ENCODE measurements around the gene PMAIP1. TPM values are rescaled to one million over a fixed set of nuclear protein-coding genes. Genes with fewer than 3 reads are reported as not detected.

The PMAIP1 gene
- total and polyA plus RNA-seq, 4 experiments from 2014 or later: 6.7 to 39.6 (median 9.0) TPM

DNA sequence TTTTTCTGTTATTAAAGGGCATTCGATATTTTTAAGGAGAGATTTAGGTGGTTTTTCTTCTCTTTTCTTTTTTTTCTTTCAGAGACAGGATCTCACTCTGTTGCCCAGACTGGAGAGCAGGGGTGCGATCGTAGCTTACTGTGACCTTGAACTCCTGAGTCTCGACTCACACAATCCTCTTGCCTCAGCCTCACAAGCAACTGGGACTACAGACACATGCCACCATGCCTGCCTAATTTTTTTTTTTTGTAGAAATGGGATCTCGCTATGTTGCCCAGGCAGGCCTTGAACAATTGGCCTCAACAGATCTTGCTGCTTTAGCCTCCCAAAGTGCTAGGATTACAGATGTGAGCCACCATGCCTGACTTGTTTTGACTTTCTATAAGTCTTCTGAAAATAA, 26.3 kb downstream of the PMAIP1 start:
- DNase-seq: no peak
- H3K4me3 Mint-ChIP-seq: no peak overlapping the region
- no peaks in the 10 kb centered on the region for H3K9me3 ChIP-seq (ENCODE audit: control insufficient read depth in 1 of 2, low read length in 2 of 2)
- H3K36me3 Mint-ChIP-seq: no peaks in the 10 kb centered on the region
- H3K4me1 ChIP-seq (ENCODE audit: insufficient read depth, low read length): no peaks in the 10 kb centered on the region
- no peak overlapping the region for H3K27ac Mint-ChIP-seq
- no peak overlapping the region for H3K4me3 ChIP-seq (ENCODE audit: low read length in 2 of 2)
- ChIA-PET CTCF (ENCODE audit: partially characterized antibody) (no interaction called here), POLR2A (ENCODE audit: partially characterized antibody) (no interaction called here)
- no peak overlapping the region for H3K27ac ChIP-seq (ENCODE audit: low read depth, low read length)
- H3K4me1 Mint-ChIP-seq: peaks cover 7 to 10% (median 9%) of the 10 kb centered on the region in 4 donors
- no peaks in the 10 kb centered on the region for H3K36me3 ChIP-seq (ENCODE audit: insufficient read depth, low read length)
- H3K9me3 Mint-ChIP-seq: no peaks in the 10 kb centered on the region
- no peaks in the 10 kb centered on the region for H3K27me3 ChIP-seq (ENCODE audit: insufficient read depth, low read length)
- intact Hi-C loops (cut with micrococcal nuclease): no loop called here
- no peaks in the 10 kb centered on the region for H3K27me3 Mint-ChIP-seq

GRCh38 chr18:59927246-59927825, 27.5 kb downstream of the PMAIP1 start:
- intact Hi-C loops (cut with micrococcal nuclease): no loop called here
- H3K4me1 Mint-ChIP-seq: peaks cover 0 to 5% (median 3%) of the 10 kb centered on the region in 4 donors

DNA sequence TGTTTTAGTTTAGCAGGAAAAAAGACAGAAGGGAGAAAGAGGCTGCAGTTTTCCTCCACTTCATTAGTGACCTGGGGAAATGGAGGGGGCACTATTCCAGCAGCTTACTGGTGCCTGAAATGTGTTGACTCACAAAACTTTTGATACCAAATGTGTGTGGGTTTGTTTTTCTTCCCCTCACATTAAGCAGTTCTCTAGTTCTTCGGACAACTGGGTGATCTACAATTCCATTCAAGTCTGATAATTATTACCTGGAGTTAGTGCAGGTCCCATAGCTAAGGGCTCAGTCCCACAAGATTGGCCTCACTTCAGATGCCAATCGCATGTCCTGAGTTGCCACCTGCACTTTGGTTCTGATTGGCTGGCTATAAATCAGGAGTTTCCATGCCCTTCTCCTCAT, 28.4 kb downstream of the PMAIP1 start:
- H3K4me1 Mint-ChIP-seq: peaks cover 0 to 5% (median 3%) of the 10 kb centered on the region in 4 donors
- no peaks in the 10 kb centered on the region for H3K36me3 ChIP-seq (ENCODE audit: insufficient read depth, low read length)
- no peak overlapping the region for H3K4me3 Mint-ChIP-seq
- no peaks in the 10 kb centered on the region for H3K4me1 ChIP-seq (ENCODE audit: insufficient read depth, low read length)
- no peak for DNase-seq
- no peaks in the 10 kb centered on the region for H3K36me3 Mint-ChIP-seq
- no peak overlapping the region for H3K4me3 ChIP-seq (ENCODE audit: low read length in 2 of 2)
- H3K27ac ChIP-seq (ENCODE audit: low read depth, low read length): no peak overlapping the region
- intact Hi-C loops (cut with micrococcal nuclease): no loop called here
- POLR2A ChIA-PET (ENCODE audit: partially characterized antibody): no interaction called here
- peaks cover 2 to 3% of the 10 kb centered on the region in 2 donors for H3K27me3 Mint-ChIP-seq
- H3K9me3 Mint-ChIP-seq: no peaks in the 10 kb centered on the region
- H3K9me3 ChIP-seq (ENCODE audit: control insufficient read depth in 1 of 2, low read length in 2 of 2): no peaks in the 10 kb centered on the region
- H3K27ac Mint-ChIP-seq: no peak overlapping the region
- H3K27me3 ChIP-seq (ENCODE audit: insufficient read depth, low read length): no peaks in the 10 kb centered on the region
- CTCF ChIA-PET (ENCODE audit: partially characterized antibody): no interaction called here

More at GRCh38 chr18:59927246-59927825, 27.5 kb downstream of the PMAIP1 start:
- ChIA-PET CTCF (ENCODE audit: partially characterized antibody) (no interaction called here), POLR2A (ENCODE audit: partially characterized antibody) (no interaction called here)
- Histone ChIP-seq H3K9me3 (ENCODE audit: control insufficient read depth in 1 of 2, low read length in 2 of 2) (no peaks in the 10 kb centered on the region), H3K27me3 (ENCODE audit: insufficient read depth, low read length) (no peaks in the 10 kb centered on the region), H3K36me3 (ENCODE audit: insufficient read depth, low read length) (no peaks in the 10 kb centered on the region), H3K4me1 (ENCODE audit: insufficient read depth, low read length) (no peaks in the 10 kb centered on the region), H3K27ac (ENCODE audit: low read depth, low read length) (no peak overlapping the region), H3K4me3 (ENCODE audit: low read length in 2 of 2) (no peak overlapping the region)
- no peak for DNase-seq
- Mint-ChIP-seq H3K9me3 (no peaks in the 10 kb centered on the region), H3K27ac (no peak overlapping the region), H3K36me3 (no peaks in the 10 kb centered on the region), H3K4me3 (no peak overlapping the region), H3K27me3 (peaks cover 0 to 2% of the 10 kb centered on the region in 2 donors)

DNA sequence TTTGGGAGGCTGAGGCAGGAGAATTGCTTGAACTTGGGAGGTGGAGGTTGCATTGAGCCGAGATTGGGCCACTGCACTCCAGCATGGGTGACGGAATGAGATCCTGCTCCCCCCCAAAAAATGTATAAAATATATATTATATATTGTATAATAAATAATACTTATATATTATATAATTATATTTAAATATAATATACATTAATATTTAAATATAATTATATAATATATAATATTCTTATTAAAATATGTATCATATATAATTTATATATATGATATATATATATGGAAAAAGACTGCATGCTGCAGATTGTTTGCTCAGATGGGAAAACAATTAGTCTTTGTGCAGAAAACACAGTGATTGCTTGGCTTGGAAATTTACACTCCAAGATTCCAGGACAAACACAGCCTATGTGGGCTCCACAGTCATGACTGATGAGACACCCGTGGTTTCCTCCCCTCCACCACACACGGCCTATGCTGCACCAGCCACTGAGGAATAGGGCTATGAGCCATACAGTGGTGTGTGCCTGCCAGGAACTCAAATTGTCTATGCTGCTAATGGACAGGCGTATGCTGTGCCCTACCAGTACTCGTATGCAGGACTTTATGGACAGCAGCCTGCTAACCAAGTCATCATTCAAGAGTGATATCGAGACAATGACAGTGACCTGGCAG, 30.0 kb downstream of the PMAIP1 start:
- ChIA-PET CTCF (ENCODE audit: partially characterized antibody) (no interaction called here), POLR2A (ENCODE audit: partially characterized antibody) (no interaction called here)
- no peak overlapping the region for H3K27ac ChIP-seq (ENCODE audit: low read depth, low read length)
- Mint-ChIP-seq H3K27ac (no peak overlapping the region), H3K4me3 (no peak overlapping the region), H3K4me1 (peaks cover 0 to 5% (median 3%) of the 10 kb centered on the region in 4 donors), H3K27me3 (peaks cover 2 to 8% of the 10 kb centered on the region in 2 donors), H3K9me3 (no peaks in the 10 kb centered on the region), H3K36me3 (no peaks in the 10 kb centered on the region)
- no peaks in the 10 kb centered on the region for H3K36me3 ChIP-seq (ENCODE audit: insufficient read depth, low read length)
- H3K9me3 ChIP-seq (ENCODE audit: control insufficient read depth in 1 of 2, low read length in 2 of 2): no peaks in the 10 kb centered on the region
- H3K27me3 ChIP-seq (ENCODE audit: insufficient read depth, low read length): no peaks in the 10 kb centered on the region
- intact Hi-C loops (cut with micrococcal nuclease): no loop called here
- H3K4me1 ChIP-seq (ENCODE audit: insufficient read depth, low read length): no peaks in the 10 kb centered on the region
- H3K4me3 ChIP-seq (ENCODE audit: low read length in 2 of 2): no peak overlapping the region
- DNase-seq: no peak

DNA sequence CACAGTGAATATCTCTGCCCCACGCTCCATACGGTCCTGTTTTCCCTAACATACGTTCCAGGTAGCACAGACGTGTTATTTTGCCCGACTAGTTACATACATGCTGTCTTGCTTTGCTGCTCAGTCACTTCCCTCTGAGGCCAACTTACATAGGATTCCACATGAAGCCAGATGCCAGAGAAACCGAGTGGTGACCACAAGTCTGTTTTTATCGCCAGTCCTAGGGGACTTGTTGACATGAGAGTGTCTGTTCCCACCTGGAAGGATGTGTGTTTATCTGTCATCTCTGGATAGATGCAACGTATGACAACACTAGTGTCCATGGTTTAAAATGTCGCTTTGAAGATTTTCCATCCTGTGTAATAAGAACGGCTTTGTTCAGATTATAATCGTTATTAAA, 32.6 kb downstream of the PMAIP1 start:
- Histone ChIP-seq H3K27me3 (ENCODE audit: insufficient read depth, low read length) (no peaks in the 10 kb centered on the region), H3K4me3 (ENCODE audit: low read length in 2 of 2) (no peak overlapping the region), H3K27ac (ENCODE audit: low read depth, low read length) (no peak overlapping the region), H3K36me3 (ENCODE audit: insufficient read depth, low read length) (no peaks in the 10 kb centered on the region), H3K4me1 (ENCODE audit: insufficient read depth, low read length) (no peaks in the 10 kb centered on the region), H3K9me3 (ENCODE audit: control insufficient read depth in 1 of 2, low read length in 2 of 2) (no peaks in the 10 kb centered on the region)
- Mint-ChIP-seq H3K4me3 (no peak overlapping the region), H3K27ac (no peak overlapping the region), H3K36me3 (no peaks in the 10 kb centered on the region), H3K27me3 (peaks cover 2 to 8% of the 10 kb centered on the region in 2 donors), H3K9me3 (no peaks in the 10 kb centered on the region), H3K4me1 (peaks cover 0 to 3% (median 1%) of the 10 kb centered on the region in 4 donors)
- ChIA-PET POLR2A (ENCODE audit: partially characterized antibody) (no interaction called here), CTCF (ENCODE audit: partially characterized antibody) (no interaction called here)
- DNase-seq: no peak
- intact Hi-C loops (cut with micrococcal nuclease): no loop called here

GRCh38 chr18:59938676-59939075, 38.9 kb downstream of the PMAIP1 start:
- Histone ChIP-seq H3K4me1 (ENCODE audit: insufficient read depth, low read length) (no peaks in the 10 kb centered on the region), H3K9me3 (ENCODE audit: control insufficient read depth in 1 of 2, low read length in 2 of 2) (no peaks in the 10 kb centered on the region), H3K4me3 (ENCODE audit: low read length in 2 of 2) (no peak overlapping the region), H3K27ac (ENCODE audit: low read depth, low read length) (no peak overlapping the region), H3K36me3 (ENCODE audit: insufficient read depth, low read length) (no peaks in the 10 kb centered on the region), H3K27me3 (ENCODE audit: insufficient read depth, low read length) (no peaks in the 10 kb centered on the region)
- intact Hi-C loops (cut with micrococcal nuclease): no loop called here
- no peaks in the 10 kb centered on the region for H3K9me3 Mint-ChIP-seq
- no peaks in the 10 kb centered on the region for H3K36me3 Mint-ChIP-seq
- ChIA-PET POLR2A (ENCODE audit: partially characterized antibody) (no interaction called here), CTCF (ENCODE audit: partially characterized antibody) (no interaction called here)
- H3K4me1 Mint-ChIP-seq: no peaks in the 10 kb centered on the region
- H3K27me3 Mint-ChIP-seq: peaks cover 0 to 3% of the 10 kb centered on the region in 2 donors
- no peak for DNase-seq
- no peak overlapping the region for H3K27ac Mint-ChIP-seq
- H3K4me3 Mint-ChIP-seq: no peak overlapping the region

DNA sequence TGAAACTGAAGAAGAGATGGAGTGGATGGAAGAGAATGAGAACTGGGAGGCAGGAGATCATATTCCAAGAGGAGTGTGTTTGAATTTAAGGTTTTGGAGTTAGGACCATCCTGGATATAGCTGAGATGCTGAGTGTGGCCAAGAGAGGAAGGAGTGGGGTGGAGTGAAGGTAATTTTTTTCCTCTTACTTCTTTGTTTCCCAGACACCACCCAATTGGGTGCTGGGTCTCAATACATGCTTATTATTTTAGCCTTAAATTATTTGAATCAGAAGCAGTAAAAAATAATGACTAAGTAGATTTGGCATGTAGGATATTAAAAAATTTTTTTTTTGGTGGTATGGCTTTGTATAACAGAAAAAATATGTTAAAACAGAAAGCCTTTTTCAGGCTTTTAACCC, 39.3 kb downstream of the PMAIP1 start:
- Mint-ChIP-seq H3K9me3 (no peaks in the 10 kb centered on the region), H3K27ac (no peak overlapping the region), H3K4me3 (no peak overlapping the region), H3K4me1 (no peaks in the 10 kb centered on the region), H3K27me3 (peaks cover 0 to 3% of the 10 kb centered on the region in 2 donors), H3K36me3 (no peaks in the 10 kb centered on the region)
- POLR2A ChIA-PET (ENCODE audit: partially characterized antibody): no interaction called here
- DNase-seq: no peak
- Histone ChIP-seq H3K27me3 (ENCODE audit: insufficient read depth, low read length) (no peaks in the 10 kb centered on the region), H3K27ac (ENCODE audit: low read depth, low read length) (no peak overlapping the region), H3K4me3 (ENCODE audit: low read length in 2 of 2) (no peak overlapping the region), H3K9me3 (ENCODE audit: control insufficient read depth in 1 of 2, low read length in 2 of 2) (no peaks in the 10 kb centered on the region), H3K36me3 (ENCODE audit: insufficient read depth, low read length) (no peaks in the 10 kb centered on the region), H3K4me1 (ENCODE audit: insufficient read depth, low read length) (no peaks in the 10 kb centered on the region)
- CTCF ChIA-PET (ENCODE audit: partially characterized antibody): no interaction called here
- intact Hi-C loops (cut with micrococcal nuclease): no loop called here

All from CD4-positive, alpha-beta memory T cell (primary cell).